Chondrocyte (in vitro differentiated cells): ENCODE data around the gene PGR. TPM values are rescaled to one million over a fixed set of nuclear protein-coding genes. Genes with fewer than 3 reads are reported as not detected.

Experiments used
- DNase-seq: peaks from one replicate; pipeline ENCODE4 v3.0.0; 2021; ENCODE audit warnings: mixed read lengths, low spot score
- H3K27ac Mint-ChIP-seq: one replicate; pipeline ENCODE4 v1.8.0; 2021; ENCODE audit warnings: mild to moderate bottlenecking, moderate library complexity, mixed read lengths; ENCODE audit not compliant: unreplicated experiment
- H3K27me3 Mint-ChIP-seq: 2 replicates; pipeline ENCODE4 v1.8.0; 2021; ENCODE audit warnings: low read depth, mixed read lengths
- H3K36me3 Mint-ChIP-seq: 2 replicates; pipeline ENCODE4 v1.8.0; 2021; ENCODE audit warnings: low read depth, mixed read lengths
- H3K4me1 Mint-ChIP-seq: 2 replicates; pipeline ENCODE4 v1.8.0; 2021; ENCODE audit warnings: low read depth, mild to moderate bottlenecking, mixed read lengths
- H3K4me3 Mint-ChIP-seq: one replicate; pipeline ENCODE4 v1.8.0; 2021; ENCODE audit warnings: mild to moderate bottlenecking, moderate library complexity, mixed read lengths; ENCODE audit not compliant: unreplicated experiment
- H3K9me3 Mint-ChIP-seq: 2 replicates; pipeline ENCODE4 v1.8.0; 2021; ENCODE audit warnings: low read depth, mixed read lengths
- total RNA-seq: library from RNA; stranded (reverse); gene quantifications from 3 replicates; pipeline ENCODE4 v1.2.1, GENCODE V29; 2021
- TF ChIP-seq, protein P1 (sequence below): fragments of 200-600 bp; sonication (generic); IDR thresholded peaks from 2 replicates; pipeline ENCODE4 v1.5.0; 2021; ENCODE audit warnings: antibody characterized with exemption, mild to moderate bottlenecking, moderate library complexity

The PGR gene
- total RNA-seq, 1 donor from 2014 or later, result not detected

DNA sequence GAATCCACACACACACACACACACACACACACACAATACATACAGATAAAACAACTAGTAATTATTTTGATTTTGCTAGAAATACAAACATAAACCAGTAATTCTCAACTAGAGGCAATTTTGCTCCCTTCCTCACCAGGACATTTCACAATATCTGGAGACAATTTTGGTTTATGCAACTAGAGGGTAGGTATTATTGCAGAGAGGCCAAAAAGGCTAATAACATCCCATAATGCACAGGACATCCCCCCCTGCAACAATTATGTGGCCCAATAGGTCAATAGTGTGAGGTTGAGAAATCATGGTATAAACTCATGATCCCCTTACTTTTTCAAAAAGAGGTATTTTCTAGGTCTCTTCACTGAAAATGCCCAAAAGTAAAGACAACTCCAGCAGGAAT is 29.0 kb downstream of the PGR start:
- Mint-ChIP-seq H3K27me3 (peaks cover 4% of the 10 kb centered on the region), H3K27ac (no peak overlapping the region), H3K36me3 (no peaks in the 10 kb centered on the region), H3K4me1 (no peaks in the 10 kb centered on the region), H3K9me3 (peaks cover 9% of the 10 kb centered on the region), H3K4me3 (no peak overlapping the region)
- DNase-seq, result no peak
- TF ChIP-seq, protein P1, sequence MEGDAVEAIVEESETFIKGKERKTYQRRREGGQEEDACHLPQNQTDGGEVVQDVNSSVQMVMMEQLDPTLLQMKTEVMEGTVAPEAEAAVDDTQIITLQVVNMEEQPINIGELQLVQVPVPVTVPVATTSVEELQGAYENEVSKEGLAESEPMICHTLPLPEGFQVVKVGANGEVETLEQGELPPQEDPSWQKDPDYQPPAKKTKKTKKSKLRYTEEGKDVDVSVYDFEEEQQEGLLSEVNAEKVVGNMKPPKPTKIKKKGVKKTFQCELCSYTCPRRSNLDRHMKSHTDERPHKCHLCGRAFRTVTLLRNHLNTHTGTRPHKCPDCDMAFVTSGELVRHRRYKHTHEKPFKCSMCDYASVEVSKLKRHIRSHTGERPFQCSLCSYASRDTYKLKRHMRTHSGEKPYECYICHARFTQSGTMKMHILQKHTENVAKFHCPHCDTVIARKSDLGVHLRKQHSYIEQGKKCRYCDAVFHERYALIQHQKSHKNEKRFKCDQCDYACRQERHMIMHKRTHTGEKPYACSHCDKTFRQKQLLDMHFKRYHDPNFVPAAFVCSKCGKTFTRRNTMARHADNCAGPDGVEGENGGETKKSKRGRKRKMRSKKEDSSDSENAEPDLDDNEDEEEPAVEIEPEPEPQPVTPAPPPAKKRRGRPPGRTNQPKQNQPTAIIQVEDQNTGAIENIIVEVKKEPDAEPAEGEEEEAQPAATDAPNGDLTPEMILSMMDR, result no peak

DNA sequence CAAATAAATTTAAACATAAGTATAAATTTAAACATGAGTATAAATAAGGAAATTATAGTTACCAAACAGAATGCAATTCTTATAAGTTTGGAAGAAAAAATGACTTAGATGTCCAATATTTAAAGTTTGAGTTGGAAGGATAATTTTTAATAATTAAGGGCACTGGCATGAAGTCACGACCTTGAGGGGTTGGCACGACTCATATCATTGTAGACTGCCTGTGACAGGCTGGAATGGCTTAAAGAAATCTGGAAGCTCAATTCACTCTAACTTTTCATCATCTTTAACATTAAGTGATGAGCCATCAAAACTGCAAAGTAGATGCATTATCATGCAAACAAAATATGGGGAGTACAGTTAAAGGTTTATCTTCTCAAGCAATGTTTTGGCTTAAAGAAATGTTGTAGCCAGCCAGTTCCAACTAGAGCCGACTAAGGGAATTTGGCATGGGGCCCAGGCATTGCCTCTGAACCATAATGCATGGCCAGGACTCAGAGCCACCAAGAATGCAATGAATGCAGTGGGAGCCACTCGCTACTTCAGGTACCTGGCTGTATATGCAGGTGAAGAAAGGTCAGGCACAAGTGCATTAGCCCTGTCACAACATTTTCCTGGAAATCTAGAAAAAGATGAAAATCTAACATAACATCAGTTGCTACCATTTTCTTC is 33.4 kb downstream of the PGR start:
- no peaks in the 10 kb centered on the region for H3K4me1 Mint-ChIP-seq
- no peak overlapping the region for H3K4me3 Mint-ChIP-seq
- H3K27ac Mint-ChIP-seq, result no peak overlapping the region
- no peak for DNase-seq
- H3K27me3 Mint-ChIP-seq, result peaks cover 3% of the 10 kb centered on the region
- H3K9me3 Mint-ChIP-seq, result no peaks in the 10 kb centered on the region
- TF ChIP-seq, protein P1, result no peak
- no peaks in the 10 kb centered on the region for H3K36me3 Mint-ChIP-seq

DNA sequence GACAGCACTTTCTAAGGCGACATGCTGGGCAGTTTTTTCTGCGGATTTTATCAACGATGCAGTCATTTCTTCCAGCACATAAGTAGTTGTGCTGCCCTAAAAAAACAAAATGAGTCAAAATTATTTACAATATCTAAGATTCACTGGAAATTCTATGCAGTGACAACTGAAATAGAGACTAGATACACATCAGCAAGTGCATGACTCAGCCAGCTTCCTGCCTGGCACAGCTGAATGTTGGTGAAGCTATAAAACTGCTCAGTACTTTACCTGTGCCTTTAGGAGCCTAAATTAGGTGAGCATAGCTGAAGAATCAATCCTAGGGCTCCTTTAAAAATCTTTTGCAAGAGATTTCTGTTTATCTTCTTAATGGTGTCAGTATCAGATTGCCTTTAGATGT is 37.8 kb downstream of the PGR start:
- Mint-ChIP-seq H3K27ac (no peak overlapping the region), H3K4me1 (no peaks in the 10 kb centered on the region), H3K9me3 (peaks cover 7% of the 10 kb centered on the region), H3K36me3 (no peaks in the 10 kb centered on the region), H3K27me3 (peaks cover 3% of the 10 kb centered on the region), H3K4me3 (no peak overlapping the region)
- DNase-seq, result no peak
- TF ChIP-seq, protein P1, result no peak

DNA sequence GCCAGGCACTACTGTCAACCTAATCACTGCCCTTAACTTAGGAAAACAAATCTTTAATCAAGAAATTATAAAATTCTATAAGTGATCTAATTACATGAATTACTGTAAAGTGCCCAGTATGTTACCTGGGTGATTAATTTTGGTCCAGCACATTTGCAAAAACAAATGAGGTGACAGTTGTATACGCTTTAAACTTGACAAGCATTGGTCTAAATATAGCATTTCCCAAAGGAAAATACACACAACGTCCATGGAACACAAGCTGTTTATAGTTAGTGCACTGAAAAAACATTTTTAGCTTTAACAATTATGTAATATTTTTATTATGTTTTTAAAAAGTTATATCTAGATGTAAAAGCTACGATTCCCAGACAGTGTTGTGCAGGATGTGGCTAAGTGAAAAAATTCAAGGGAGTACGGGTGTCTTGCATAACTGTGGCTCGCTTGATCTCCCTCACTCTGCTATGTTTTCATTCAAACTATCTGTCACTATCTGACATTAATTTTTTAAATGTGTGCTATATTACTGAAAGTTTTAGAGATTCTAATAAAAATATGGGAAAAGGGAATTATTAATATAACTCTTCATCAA is 38.8 kb downstream of the PGR start:
- peaks cover 7% of the 10 kb centered on the region for H3K9me3 Mint-ChIP-seq
- peaks cover 5% of the 10 kb centered on the region for H3K27me3 Mint-ChIP-seq
- no peak overlapping the region for H3K27ac Mint-ChIP-seq
- H3K4me3 Mint-ChIP-seq, result no peak overlapping the region
- TF ChIP-seq, protein P1, result no peak
- no peaks in the 10 kb centered on the region for H3K36me3 Mint-ChIP-seq
- DNase-seq, result no peak
- H3K4me1 Mint-ChIP-seq, result no peaks in the 10 kb centered on the region

DNA sequence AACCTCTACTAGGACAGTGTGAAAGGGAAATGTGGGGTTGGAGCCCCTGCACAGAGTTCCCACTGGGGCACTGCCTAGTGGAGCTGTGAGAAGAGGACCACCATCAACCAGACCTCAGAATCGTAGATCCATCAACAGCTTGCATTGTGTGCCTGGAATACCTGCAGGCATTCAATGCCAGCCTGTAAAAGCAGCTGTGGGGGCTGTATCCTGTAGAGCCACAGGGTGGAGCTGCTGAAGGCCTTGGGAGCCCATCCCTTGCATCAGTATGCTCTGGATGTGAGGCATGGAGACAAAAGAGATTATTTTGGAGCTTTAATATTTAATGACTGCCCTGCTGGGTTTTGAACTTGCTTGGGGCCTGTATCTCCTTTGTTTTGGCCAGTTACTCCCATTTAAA is 46.3 kb downstream of the PGR start:
- no peak overlapping the region for H3K27ac Mint-ChIP-seq
- no peak for DNase-seq
- TF ChIP-seq, protein P1, result no peak
- no peak overlapping the region for H3K4me3 Mint-ChIP-seq
- no peaks in the 10 kb centered on the region for H3K4me1 Mint-ChIP-seq
- peaks cover 26% of the 10 kb centered on the region for H3K9me3 Mint-ChIP-seq
- no peaks in the 10 kb centered on the region for H3K36me3 Mint-ChIP-seq
- peaks cover 2% of the 10 kb centered on the region for H3K27me3 Mint-ChIP-seq
